Cardiac septum (tissue), 1 donor: ENCODE measurements around the gene DDR2. TPM values are rescaled to one million over a fixed set of nuclear protein-coding genes. Genes with fewer than 3 reads are reported as not detected.

Experiments used
- DNase-seq: peaks from one replicate; pipeline ENCODE4 v3.0.0-alpha.2; 2020; ENCODE audit warnings: low spot score
- intact Hi-C: fragments of 100-400 bp; cut with DNase I; formaldehyde crosslinking; loops from one replicate; pipeline ENCODE4 v1.14.0; 2022
- total RNA-seq: library from RNA; stranded (reverse); fragmentation: NEBNext Ultra II Directional; extraction: Animal tissue kit (Norgen Biotek cat#: 25700); gene quantifications from one replicate; pipeline ENCODE4 v1.2.1, GENCODE V29; 2021
- donor health status: DM: no; HTN: no; CAD: no.

The DDR2 gene
- total RNA-seq, 1 donor from 2014 or later = 20.0 TPM

- DNase-seq = no peak
- intact Hi-C loops = no loop called here
Measured at GRCh38 chr1:162627662-162628296, 4.5 kb upstream of the DDR2 start.

- no peak for DNase-seq
- intact Hi-C loops = no loop called here
Measured at GRCh38 chr1:162629077-162629627, 3.1 kb upstream of the DDR2 start.

GRCh38 chr1:162629651-162630050, 2.6 kb upstream of the DDR2 start:
- intact Hi-C loops = loop anchor here (5.0 kb wide), 2 partner anchors 48 to 68 kb away; no protein-coding TSS in a partner anchor
- no peak for DNase-seq

DNA sequence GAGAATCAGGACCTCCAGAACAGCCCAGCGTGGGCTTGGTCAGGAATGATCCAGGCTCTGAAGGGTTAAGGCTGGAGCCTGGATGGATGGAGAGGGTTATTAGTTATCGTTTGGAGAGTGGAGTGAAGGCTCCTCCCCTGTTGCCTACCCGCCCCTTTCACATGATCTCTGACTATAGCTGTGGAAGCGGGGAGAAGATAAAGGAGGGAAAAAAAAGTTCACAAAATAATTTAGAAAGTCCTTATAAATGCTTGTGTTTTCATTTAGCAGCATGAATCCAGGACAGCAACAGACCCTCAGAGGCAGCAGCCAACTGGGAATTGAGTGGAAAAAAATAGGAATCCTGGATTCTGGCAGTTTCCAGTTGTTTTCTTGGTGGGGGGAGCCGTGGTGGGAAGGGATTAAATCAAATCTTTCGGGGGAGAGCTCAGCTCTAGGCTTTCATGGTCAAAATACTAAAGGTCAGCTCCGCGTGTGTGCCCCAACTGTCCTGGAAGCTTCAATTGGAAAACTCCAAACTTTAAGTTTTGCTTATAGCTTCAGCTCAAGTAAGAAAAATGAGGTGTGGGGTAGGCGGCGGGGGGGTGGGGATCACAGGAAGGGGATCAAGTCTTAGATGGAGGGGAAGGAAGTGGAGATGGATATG, 595 bp upstream of the DDR2 start:
- intact Hi-C loops = loop anchor here (5.0 kb wide), 2 partner anchors 46 to 66 kb away; no protein-coding TSS in a partner anchor
- no peak for DNase-seq

DNA sequence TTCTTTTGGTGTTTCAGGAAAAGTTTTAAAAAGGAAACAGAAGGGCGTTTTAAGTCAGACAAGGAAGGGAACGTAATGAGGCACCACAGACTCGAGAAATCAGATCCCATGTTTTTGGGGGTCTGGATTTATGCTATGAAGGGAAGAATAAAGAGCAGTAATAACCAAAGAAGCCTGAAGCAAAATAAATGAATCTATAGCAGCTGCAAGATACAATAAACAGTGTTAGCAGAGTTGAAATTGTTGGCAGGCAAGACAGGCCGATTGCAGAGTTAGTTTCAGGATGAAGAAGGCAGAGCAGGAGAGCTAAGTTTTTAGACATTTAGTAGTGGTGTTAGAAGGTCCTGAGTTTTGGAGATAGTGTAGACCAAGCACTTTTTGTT, 425 bp downstream of the DDR2 start:
- no peak for DNase-seq
- intact Hi-C loops = loop anchor here (5.0 kb wide), 2 partner anchors 45 to 65 kb away; no protein-coding TSS in a partner anchor

DNA sequence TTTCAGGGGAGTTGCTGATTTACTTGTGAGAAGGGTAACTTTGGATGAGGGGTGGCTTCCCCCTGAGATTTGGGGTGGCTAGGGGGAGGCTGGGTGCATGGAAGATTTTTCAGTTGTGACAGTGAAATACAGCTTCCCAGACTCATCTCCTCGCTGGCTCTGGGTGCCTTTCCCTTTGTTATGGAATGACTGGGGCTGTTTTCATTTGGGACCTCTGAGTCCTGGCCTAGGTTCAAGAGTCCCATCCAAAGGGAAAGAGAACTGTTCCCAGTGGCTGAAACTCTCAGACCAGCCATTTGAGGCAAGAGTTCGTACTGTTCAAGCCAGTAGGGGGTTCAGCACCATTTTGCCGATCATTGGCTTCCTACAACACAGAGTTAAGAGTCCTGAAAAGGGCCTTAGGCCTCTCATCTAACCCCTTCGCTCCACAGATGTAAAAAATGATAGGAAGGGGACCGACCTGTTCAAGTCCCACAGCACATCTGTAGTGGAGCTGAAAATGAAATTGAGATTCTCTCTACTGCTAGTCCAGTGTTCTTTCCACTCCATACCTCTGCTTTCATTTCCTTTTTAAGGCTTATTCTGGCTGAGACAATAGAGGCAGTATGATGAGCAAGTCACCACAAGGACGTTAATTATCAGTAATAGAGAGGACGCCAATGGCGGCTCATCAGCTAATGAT, 958 bp downstream of the DDR2 start:
- intact Hi-C loops = loop anchor here (5.0 kb wide), 2 partner anchors 44 to 64 kb away; no protein-coding TSS in a partner anchor
- no peak for DNase-seq

DNA sequence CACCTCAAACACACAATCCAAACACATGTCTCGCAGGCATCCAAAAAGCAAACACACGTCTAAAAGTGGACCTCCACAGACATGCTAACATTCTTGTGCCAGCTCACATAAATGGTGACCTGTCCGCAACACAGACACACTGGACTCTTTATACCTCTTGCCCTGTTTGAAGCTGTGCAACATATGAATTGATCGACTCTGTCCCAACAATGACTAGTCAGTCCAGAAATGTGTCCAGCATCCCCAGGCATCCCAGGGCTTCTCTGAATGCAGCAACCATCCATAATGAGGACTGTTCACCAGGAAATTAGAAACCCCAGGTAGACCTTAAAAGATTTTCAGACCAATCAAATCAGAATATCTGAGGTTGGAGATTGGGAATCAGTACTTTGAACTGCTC, 3.2 kb downstream of the DDR2 start:
- no peak for DNase-seq
- intact Hi-C loops = no loop called here

DNA sequence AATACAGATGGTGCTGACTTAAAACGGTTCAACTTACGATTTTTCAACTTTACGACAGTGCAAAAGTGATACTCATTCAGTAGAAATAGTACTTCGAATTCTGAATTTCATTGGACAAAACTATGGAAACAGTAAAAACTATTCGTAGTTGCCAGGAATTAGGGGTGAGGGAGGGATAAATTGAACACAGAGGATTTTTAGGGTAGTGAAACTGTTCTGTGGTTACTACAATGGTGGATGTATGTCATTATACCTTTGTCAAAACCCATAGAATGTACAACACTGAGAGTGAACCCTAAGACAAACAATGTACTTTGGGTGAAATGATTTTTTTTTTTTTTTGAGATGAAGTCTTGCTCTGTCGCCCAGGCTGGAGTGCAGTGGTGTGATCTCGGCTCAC, 7.5 kb downstream of the DDR2 start:
- intact Hi-C loops = no loop called here
- no peak for DNase-seq

DNA sequence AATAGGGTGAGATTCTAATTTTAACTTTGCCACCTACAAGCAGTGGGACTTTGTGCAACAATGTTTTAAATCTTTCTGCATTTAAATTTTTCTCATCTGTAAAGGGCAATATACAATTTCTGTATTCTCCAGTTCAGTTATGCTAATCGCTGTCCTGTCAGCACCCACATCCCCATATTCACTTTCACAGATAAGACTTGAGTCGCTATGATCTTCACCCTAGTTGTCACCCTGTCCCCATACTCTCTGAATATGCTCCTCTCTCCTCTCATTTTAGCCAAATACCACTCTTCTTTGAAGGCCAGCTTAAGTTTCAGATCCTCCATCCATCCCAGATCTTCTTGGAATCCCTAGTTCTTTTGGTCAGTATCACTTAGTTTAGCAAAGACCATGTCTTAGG, 8.8 kb downstream of the DDR2 start:
- intact Hi-C loops = no loop called here
- DNase-seq = no peak

DNA sequence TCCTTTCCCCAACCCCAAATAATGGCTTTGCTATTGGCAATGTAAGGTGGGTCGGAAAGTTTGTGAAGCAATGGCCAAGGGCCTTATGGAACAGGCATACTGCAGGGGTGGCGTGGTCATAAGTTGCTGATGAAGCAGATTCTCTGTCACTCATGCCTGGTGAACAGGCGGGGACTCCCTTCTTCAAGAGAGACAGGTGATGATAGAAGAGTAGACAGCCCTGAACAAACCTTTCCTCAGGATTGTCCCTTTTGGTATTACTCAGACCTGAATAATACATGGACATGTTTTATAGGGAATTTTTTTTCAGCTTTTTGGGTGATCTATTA, 12.7 kb downstream of the DDR2 start:
- no peak for DNase-seq
- intact Hi-C loops = no loop called here

- intact Hi-C loops = no loop called here
- DNase-seq = no peak
Measured at GRCh38 chr1:162645666-162646065, 13.4 kb downstream of the DDR2 start.

- DNase-seq = no peak
- intact Hi-C loops = no loop called here
Measured at GRCh38 chr1:162649583-162649982, 17.3 kb downstream of the DDR2 start.

- intact Hi-C loops = no loop called here
- DNase-seq = no peak
Measured at GRCh38 chr1:162654915-162655620, 22.8 kb downstream of the DDR2 start.

DNA sequence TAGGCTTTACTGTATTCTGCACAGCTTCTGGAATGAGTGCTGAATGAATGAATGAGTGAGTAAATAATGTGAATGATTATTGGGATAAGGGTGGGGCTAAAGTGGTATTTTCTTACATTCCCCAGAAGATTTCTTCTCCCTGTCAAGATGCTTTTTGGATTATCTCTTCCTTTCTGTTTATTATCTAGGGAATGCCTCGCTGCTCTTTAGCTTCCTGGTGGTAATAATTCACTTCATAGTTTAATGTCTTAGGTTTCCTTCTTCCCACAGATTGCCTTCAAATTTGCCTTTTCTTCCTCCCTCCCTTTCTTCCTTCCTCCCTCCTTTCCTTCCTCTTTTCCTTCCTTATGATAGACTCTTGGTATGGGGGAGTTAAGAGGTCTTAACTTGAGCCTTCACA, 24.0 kb downstream of the DDR2 start:
- intact Hi-C loops = no loop called here
- DNase-seq = no peak

DNA sequence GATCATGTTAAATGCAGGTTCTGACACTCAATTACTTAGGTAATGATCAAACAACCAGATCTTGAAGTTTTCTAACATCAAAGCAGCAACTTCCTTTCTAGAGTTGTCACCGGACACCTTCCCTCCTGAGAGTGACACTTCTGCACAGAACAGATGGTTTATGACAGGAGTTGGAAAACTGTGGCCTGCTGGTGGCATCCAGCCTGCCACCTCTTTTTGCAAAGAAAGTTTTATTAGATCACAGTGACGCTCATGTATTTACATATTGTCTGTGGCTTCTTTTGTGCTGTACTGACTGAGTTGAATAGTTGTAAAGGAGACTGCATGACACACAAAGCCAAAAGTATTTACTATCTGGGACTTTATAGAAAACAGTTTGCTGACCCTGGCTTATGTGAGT, 28.3 kb downstream of the DDR2 start:
- intact Hi-C loops = no loop called here

GRCh38 chr1:162661336-162661735, 29.1 kb downstream of the DDR2 start:
- DNase-seq = no peak
- intact Hi-C loops = no loop called here

More for the DNA sequence above, 28.3 kb downstream of the DDR2 start:
- DNase-seq = no peak

DNA sequence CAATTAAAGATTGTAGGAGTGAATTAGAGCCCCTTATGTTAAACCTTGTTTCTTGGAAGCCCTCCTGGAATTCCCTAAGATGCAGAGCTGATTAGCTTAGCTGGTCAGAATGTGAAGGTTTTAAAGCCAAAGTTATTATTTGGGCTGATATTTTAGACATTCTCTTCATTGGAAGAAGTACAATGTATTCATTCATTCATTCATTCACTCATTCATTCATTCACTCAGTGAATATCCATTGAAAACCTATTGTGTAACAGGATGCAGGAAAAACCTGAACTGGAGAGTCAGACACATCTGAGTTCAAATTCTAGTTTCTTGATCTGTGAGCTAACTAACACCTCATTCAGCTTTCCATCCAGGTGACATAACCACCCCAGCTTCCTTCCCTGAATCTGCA, 29.7 kb downstream of the DDR2 start:
- intact Hi-C loops = no loop called here
- DNase-seq = no peak

GRCh38 chr1:162663086-162663485, 30.8 kb downstream of the DDR2 start:
- DNase-seq = no peak
- intact Hi-C loops = no loop called here

DNA sequence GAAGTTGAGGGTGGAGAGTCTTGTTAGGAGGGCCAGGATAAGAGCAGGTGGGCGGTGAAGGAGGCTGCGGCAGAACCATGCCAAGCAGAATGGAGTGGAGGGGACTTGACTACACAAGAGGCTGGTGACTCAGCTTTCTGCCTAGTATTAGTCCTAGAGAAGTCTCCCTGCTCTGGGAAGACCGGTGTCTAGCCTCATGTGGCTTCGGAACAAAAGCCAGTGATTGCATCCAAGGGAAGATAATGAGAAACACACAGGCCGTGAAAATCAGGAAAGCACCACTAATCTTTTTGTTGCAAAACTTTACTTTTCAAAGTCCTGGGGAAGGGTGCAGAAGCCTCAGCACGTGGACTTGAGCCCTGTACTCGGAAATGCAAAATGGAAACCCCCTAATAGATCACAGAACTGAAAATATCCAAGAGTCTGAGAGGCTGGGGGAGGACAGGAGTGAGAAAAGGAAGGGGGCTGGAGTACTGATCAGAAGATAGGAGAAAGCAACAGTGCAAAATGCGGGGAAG, 31.4 kb downstream of the DDR2 start:
- intact Hi-C loops = no loop called here
- DNase-seq = no peak
